ENCODE results near the gene EHD3. TPM values are rescaled to one million over a fixed set of nuclear protein-coding genes. Genes with fewer than 3 reads are reported as not detected.

The EHD3 gene
- polyA plus RNA-seq, 1 donor from 2014 or later, result 3.5 TPM

DNA sequence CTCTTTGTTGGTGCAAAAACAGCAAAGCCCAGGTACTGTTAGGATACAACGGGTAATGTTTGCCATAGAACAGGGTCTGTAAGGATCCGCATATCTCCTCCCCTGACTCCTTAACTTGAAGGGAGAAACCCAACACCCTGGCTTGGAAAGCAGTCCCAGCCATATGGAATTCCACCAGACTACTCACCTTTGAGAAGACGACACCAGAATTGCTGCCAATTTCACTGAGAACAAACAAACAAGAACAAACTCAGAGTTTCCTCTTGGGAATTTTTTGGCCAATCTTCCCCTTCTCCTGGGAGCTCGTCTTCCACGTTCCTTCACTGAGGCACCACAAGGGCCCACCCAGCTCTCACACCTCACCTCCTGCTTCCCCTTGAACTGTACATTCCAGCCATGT is 45.8 kb upstream of the EHD3 start:
- Histone ChIP-seq H4K20me1 (ENCODE audit: insufficient read depth) (no peaks in the 10 kb centered on the region), H3F3A (ENCODE audit: insufficient read depth, low read length, poor library complexity, severe bottlenecking) (no peaks in the 10 kb centered on the region), H2AFZ (ENCODE audit: low read depth, low read length) (no peak overlapping the region), H3K27me3 (ENCODE audit: insufficient read depth, low read depth, low read length) (no peaks in the 10 kb centered on the region), H3K9me3 (ENCODE audit: low read length) (no peaks in the 10 kb centered on the region), H3K9me2 (ENCODE audit: insufficient read depth, low read length) (no peaks in the 10 kb centered on the region), H3K36me3 (ENCODE audit: insufficient read depth, low read length) (no peaks in the 10 kb centered on the region), H3K4me2 (ENCODE audit: low read length) (no peak overlapping the region), H3K27ac (ENCODE audit: low read length) (no peak overlapping the region), H3K4me3 (ENCODE audit: low read length) (no peak overlapping the region), H3K9ac (ENCODE audit: low read length) (no peak overlapping the region), H3K79me2 (replicated peaks; ENCODE audit: insufficient read depth, low read length) (no peaks in the 10 kb centered on the region)
- no peak for TF ChIP-seq POLR2AphosphoS5 (IDR thresholded peaks at IDR 0.05)
- no peak for TF ChIP-seq EZH2 (IDR thresholded peaks at IDR 0.05; ENCODE audit: borderline replicate concordance, insufficient read depth, low read length, poor library complexity, severe bottlenecking)
- TF ChIP-seq TAF1 (IDR thresholded peaks at IDR 0.05; ENCODE audit: low read depth), result no peak
- TF ChIP-seq, protein P1, sequence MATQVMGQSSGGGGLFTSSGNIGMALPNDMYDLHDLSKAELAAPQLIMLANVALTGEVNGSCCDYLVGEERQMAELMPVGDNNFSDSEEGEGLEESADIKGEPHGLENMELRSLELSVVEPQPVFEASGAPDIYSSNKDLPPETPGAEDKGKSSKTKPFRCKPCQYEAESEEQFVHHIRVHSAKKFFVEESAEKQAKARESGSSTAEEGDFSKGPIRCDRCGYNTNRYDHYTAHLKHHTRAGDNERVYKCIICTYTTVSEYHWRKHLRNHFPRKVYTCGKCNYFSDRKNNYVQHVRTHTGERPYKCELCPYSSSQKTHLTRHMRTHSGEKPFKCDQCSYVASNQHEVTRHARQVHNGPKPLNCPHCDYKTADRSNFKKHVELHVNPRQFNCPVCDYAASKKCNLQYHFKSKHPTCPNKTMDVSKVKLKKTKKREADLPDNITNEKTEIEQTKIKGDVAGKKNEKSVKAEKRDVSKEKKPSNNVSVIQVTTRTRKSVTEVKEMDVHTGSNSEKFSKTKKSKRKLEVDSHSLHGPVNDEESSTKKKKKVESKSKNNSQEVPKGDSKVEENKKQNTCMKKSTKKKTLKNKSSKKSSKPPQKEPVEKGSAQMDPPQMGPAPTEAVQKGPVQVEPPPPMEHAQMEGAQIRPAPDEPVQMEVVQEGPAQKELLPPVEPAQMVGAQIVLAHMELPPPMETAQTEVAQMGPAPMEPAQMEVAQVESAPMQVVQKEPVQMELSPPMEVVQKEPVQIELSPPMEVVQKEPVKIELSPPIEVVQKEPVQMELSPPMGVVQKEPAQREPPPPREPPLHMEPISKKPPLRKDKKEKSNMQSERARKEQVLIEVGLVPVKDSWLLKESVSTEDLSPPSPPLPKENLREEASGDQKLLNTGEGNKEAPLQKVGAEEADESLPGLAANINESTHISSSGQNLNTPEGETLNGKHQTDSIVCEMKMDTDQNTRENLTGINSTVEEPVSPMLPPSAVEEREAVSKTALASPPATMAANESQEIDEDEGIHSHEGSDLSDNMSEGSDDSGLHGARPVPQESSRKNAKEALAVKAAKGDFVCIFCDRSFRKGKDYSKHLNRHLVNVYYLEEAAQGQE (IDR thresholded peaks at IDR 0.05; ENCODE audit: borderline replicate concordance), result no peak
- no peak for TF ChIP-seq RAD21 (conservative IDR thresholded peaks at IDR 0.05)
- TF ChIP-seq MXI1 (conservative IDR thresholded peaks at IDR 0.05; ENCODE audit: poor library complexity, severe bottlenecking), result no peak
- TF ChIP-seq EP300 (conservative IDR thresholded peaks at IDR 0.05; ENCODE audit: poor library complexity, severe bottlenecking), result no peak
- TF ChIP-seq SMC3 (conservative IDR thresholded peaks at IDR 0.05; ENCODE audit: poor library complexity), result no peak
- TF ChIP-seq, protein P2, sequence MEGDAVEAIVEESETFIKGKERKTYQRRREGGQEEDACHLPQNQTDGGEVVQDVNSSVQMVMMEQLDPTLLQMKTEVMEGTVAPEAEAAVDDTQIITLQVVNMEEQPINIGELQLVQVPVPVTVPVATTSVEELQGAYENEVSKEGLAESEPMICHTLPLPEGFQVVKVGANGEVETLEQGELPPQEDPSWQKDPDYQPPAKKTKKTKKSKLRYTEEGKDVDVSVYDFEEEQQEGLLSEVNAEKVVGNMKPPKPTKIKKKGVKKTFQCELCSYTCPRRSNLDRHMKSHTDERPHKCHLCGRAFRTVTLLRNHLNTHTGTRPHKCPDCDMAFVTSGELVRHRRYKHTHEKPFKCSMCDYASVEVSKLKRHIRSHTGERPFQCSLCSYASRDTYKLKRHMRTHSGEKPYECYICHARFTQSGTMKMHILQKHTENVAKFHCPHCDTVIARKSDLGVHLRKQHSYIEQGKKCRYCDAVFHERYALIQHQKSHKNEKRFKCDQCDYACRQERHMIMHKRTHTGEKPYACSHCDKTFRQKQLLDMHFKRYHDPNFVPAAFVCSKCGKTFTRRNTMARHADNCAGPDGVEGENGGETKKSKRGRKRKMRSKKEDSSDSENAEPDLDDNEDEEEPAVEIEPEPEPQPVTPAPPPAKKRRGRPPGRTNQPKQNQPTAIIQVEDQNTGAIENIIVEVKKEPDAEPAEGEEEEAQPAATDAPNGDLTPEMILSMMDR (IDR thresholded peaks at IDR 0.05; ENCODE audit: poor library complexity, severe bottlenecking), result no peak

DNA sequence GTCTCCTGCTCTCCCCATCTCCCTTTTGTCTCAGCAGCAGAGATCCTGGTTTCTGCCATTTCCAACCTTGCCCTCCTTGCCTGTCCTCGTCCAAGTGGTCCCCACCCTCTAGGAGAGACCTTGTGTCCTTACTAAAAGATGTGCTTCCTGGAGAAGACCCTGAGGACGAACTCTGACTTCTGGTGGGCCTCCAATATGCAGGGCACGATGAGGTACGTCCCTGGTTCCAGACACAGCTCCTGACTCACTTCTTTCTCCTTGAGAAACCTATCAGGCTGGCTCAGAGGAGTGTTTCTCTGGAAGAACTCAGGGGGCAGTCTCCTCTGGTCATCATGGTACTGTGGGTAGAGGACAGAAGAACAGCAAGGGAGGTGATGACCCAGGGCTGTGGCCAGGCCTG is 44.8 kb upstream of the EHD3 start:
- H3K36me3 ChIP-seq (ENCODE audit: insufficient read depth, low read length), result no peaks in the 10 kb centered on the region
- no peaks in the 10 kb centered on the region for H4K20me1 ChIP-seq (ENCODE audit: insufficient read depth)
- H3K9me3 ChIP-seq (ENCODE audit: low read length), result no peaks in the 10 kb centered on the region
- no peak overlapping the region for H3K27ac ChIP-seq (ENCODE audit: low read length)
- TF ChIP-seq SMC3 (conservative IDR thresholded peaks at IDR 0.05; ENCODE audit: poor library complexity), result no peak
- TF ChIP-seq EZH2 (IDR thresholded peaks at IDR 0.05; ENCODE audit: borderline replicate concordance, insufficient read depth, low read length, poor library complexity, severe bottlenecking), result no peak
- TF ChIP-seq POLR2AphosphoS5 (IDR thresholded peaks at IDR 0.05), result no peak
- no peak for TF ChIP-seq RAD21 (conservative IDR thresholded peaks at IDR 0.05)
- no peak for TF ChIP-seq EP300 (conservative IDR thresholded peaks at IDR 0.05; ENCODE audit: poor library complexity, severe bottlenecking)
- TF ChIP-seq, protein P2 (IDR thresholded peaks at IDR 0.05; ENCODE audit: poor library complexity, severe bottlenecking), result no peak
- no peak for TF ChIP-seq MXI1 (conservative IDR thresholded peaks at IDR 0.05; ENCODE audit: poor library complexity, severe bottlenecking)
- no peak for TF ChIP-seq TAF1 (IDR thresholded peaks at IDR 0.05; ENCODE audit: low read depth)
- TF ChIP-seq, protein P1 (IDR thresholded peaks at IDR 0.05; ENCODE audit: borderline replicate concordance), result no peak
- no peak overlapping the region for H3K9ac ChIP-seq (ENCODE audit: low read length)
- no peaks in the 10 kb centered on the region for H3F3A ChIP-seq (ENCODE audit: insufficient read depth, low read length, poor library complexity, severe bottlenecking)
- H2AFZ ChIP-seq (ENCODE audit: low read depth, low read length), result no peak overlapping the region
- H3K4me2 ChIP-seq (ENCODE audit: low read length), result no peak overlapping the region
- H3K9me2 ChIP-seq (ENCODE audit: insufficient read depth, low read length), result no peaks in the 10 kb centered on the region
- no peaks in the 10 kb centered on the region for H3K27me3 ChIP-seq (ENCODE audit: insufficient read depth, low read depth, low read length)
- H3K79me2 ChIP-seq (replicated peaks; ENCODE audit: insufficient read depth, low read length), result no peaks in the 10 kb centered on the region
- no peak overlapping the region for H3K4me3 ChIP-seq (ENCODE audit: low read length)

Data from neural cell (in vitro differentiated cells).